ENCODE measurements around the gene RPN1. TPM values are rescaled to one million over a fixed set of nuclear protein-coding genes. Genes with fewer than 3 reads are reported as not detected.

Gene RPN1
- total and polyA plus RNA-seq, 2 of the 13 experiments (the other 11 are each of a cell fraction or from before 2014, with no cell fraction given) = 290 to 342 TPM

GRCh38 chr3:128680603-128681368 lies 30.2 kb upstream of the RPN1 start (continued):
- TF ChIP-seq MXD4 (CRISPR knock-in tag; IDR thresholded peaks at IDR 0.05) (peak; percentile 88), ZNF644 (CRISPR knock-in tag; IDR thresholded peaks at IDR 0.05; ENCODE audit: low read depth) (0 out of 2 replicates have a peak, but pooled peaks have one; percentile 19), ZNF576 (CRISPR knock-in tag; IDR thresholded peaks at IDR 0.05) (no peak), EHMT2 (IDR thresholded peaks at IDR 0.05; ENCODE audit: borderline replicate concordance, low read depth, low read length) (no peak), ZNF704 (CRISPR knock-in tag; IDR thresholded peaks at IDR 0.05; ENCODE audit: borderline replicate concordance) (peak; percentile 88; the same call in 1 of the 2 replicates), FOXP4 (CRISPR knock-in tag; IDR thresholded peaks at IDR 0.05) (no peak), HNRNPH1 (optimal IDR thresholded peaks at IDR 0.05; ENCODE audit: low read depth, low read length) (no peak), ZNF660 (CRISPR knock-in tag; IDR thresholded peaks at IDR 0.05; ENCODE audit: borderline replicate concordance, low read depth) (no peak), STAG1 (CRISPR knock-in tag; IDR thresholded peaks at IDR 0.05) (peak; percentile 86), ZNF329 (CRISPR knock-in tag; IDR thresholded peaks at IDR 0.05; ENCODE audit: low read depth) (no peak), ZHX1 (CRISPR knock-in tag; IDR thresholded peaks at IDR 0.05; ENCODE audit: low read depth) (peak; percentile 99), ZBTB1 (CRISPR knock-in tag; IDR thresholded peaks at IDR 0.05; ENCODE audit: borderline replicate concordance) (no peak; the same call in 1 of the 2 replicates), NFATC3 (CRISPR knock-in tag; IDR thresholded peaks at IDR 0.05) (peak; percentile 85; the same call in 1 of the 2 replicates), ZNF30 (CRISPR knock-in tag; IDR thresholded peaks at IDR 0.05) (no peak), ZNF782 (CRISPR knock-in tag; IDR thresholded peaks at IDR 0.05; ENCODE audit: borderline replicate concordance) (peak; percentile 91; the same call in 1 of the 2 replicates)

Data from HepG2 (cell line).